SK-N-SH (cell line): Measurements from ENCODE around the gene SPSB3. TPM values are rescaled to one million over a fixed set of nuclear protein-coding genes. Genes with fewer than 3 reads are reported as not detected.
A peak's percentile ranks its signal among the peaks of the same experiment; 100 is the strongest.

Experiments used
- CTCF ChIA-PET: fragments of 300-600, 350-600 bp; formaldehyde crosslinking; extraction: SDS; loops from one replicate; lab custom pipeline; 2021; lab: Yijun Ruan, JAX
- POLR2A ChIA-PET: fragments of 350-600 bp; sonication (Branson Sonifier 250); formaldehyde crosslinking; extraction: SDS; loops from one replicate; lab custom pipeline; 2020; ENCODE audit warnings: antibody characterized with exemption, inconsistent platforms; lab: Yijun Ruan, JAX
- DNase-seq: peaks from one replicate; pipeline ENCODE4 v3.0.0; 2012
- H2AFZ ChIP-seq: fragments of 200-600 bp; sonication (generic); 2 replicates; pipeline ENCODE4 v1.8.1; 2016; ENCODE audit warnings: antibody characterized with exemption, mild to moderate bottlenecking, low read depth
- H3F3A ChIP-seq: fragments of 200-600 bp; sonication (generic); replicated peaks from 2 replicates; pipeline ENCODE3; 2016; ENCODE audit warnings: antibody characterized with exemption, mild to moderate bottlenecking; ENCODE audit not compliant: insufficient read depth
- H3K27ac ChIP-seq, 2 experiments: fragments of 200-500 bp in 1 of 2; fragments of 200-600 bp in 1 of 2; sonication (Bioruptor generic) in 1 of 2; sonication (generic), shearing (Covaris generic) in 1 of 2; 2 replicates each; pipeline versions ENCODE4 v1.5.1 to v1.6.1; 2014 to 2016; ENCODE audit warnings: low read depth in 2 of 2, inconsistent platforms in 1 of 2, low read length in 1 of 2, mild to moderate bottlenecking in 1 of 2, mixed read lengths in 1 of 2
- H3K27me3 ChIP-seq: fragments of 200-600 bp; sonication (generic), shearing (Covaris generic); 2 replicates; pipeline ENCODE4 v1.6.1; 2016; ENCODE audit warnings: mixed run types; ENCODE audit not compliant: insufficient read depth
- H3K36me3 ChIP-seq, 2 experiments: fragments of 200-500 bp in 1 of 2; fragments of 200-600 bp in 1 of 2; sonication (Bioruptor generic) in 1 of 2; sonication (generic) in 1 of 2; replicated peaks in 1 of 2; 2 replicates each; pipeline versions ENCODE3 to v1.5.1; 2014 to 2016; ENCODE audit warnings: low read length in 1 of 2, mild to moderate bottlenecking in 1 of 2; ENCODE audit not compliant: insufficient read depth in 2 of 2, control insufficient read depth in 1 of 2
- H3K4me1 ChIP-seq, 2 experiments: fragments of 200-500 bp in 1 of 2; fragments of 200-600 bp in 1 of 2; sonication (Bioruptor generic) in 1 of 2; sonication (generic), shearing (Covaris generic) in 1 of 2; 2 replicates each; pipeline versions ENCODE4 v1.5.1 to v1.6.1; 2014 to 2016; ENCODE audit warnings: low read depth in 1 of 2, low read length in 1 of 2, mixed run types in 1 of 2; ENCODE audit not compliant: insufficient read depth in 2 of 2, control insufficient read depth in 1 of 2
- H3K4me2 ChIP-seq: fragments of 200-600 bp; sonication (generic), shearing (Covaris generic); 2 replicates; pipeline ENCODE4 v1.6.1; 2017; ENCODE audit warnings: mixed run types
- H3K4me3 ChIP-seq, 2 experiments: fragments of 200-500 bp in 1 of 2; fragments of 200-600 bp in 1 of 2; sonication (Bioruptor generic) in 1 of 2; sonication (generic), shearing (Covaris generic) in 1 of 2; 2 replicates each; pipeline versions ENCODE4 v1.5.1 to v1.8.1; 2014 to 2016; ENCODE audit warnings: low read depth in 2 of 2, inconsistent platforms in 1 of 2, low read length in 1 of 2, mild to moderate bottlenecking in 1 of 2, mixed read lengths in 1 of 2, moderate library complexity in 1 of 2
- H3K79me2 ChIP-seq: fragments of 200-600 bp; sonication (generic); 2 replicates; pipeline ENCODE4 v1.8.1; 2017; ENCODE audit warnings: mild to moderate bottlenecking; ENCODE audit not compliant: insufficient read depth
- H3K9ac ChIP-seq: fragments of 200-600 bp; sonication (generic); 2 replicates; pipeline ENCODE4 v1.6.1; 2017; ENCODE audit warnings: mixed run types
- H3K9me2 ChIP-seq: fragments of 200-600 bp; sonication (generic); 2 replicates; pipeline ENCODE4 v1.6.1; 2017; ENCODE audit warnings: mixed run types
- H3K9me3 ChIP-seq: fragments of 200-600 bp; sonication (generic); 2 replicates; pipeline ENCODE4 v1.6.1; 2017; ENCODE audit warnings: mixed run types, mild to moderate bottlenecking, moderate library complexity
- H4K20me1 ChIP-seq: fragments of 200-600 bp; sonication (generic); 2 replicates; pipeline ENCODE4 v1.6.1; 2017; ENCODE audit warnings: mild to moderate bottlenecking, mixed run types; ENCODE audit not compliant: insufficient read depth
- CTCF ChIP-seq: fragments of 200-600 bp; sonication (generic); IDR thresholded peaks from 2 replicates; pipeline ENCODE4 v1.6.1; 2017; ENCODE audit warnings: antibody characterized with exemption, mild to moderate bottlenecking, moderate library complexity
- EP300 ChIP-seq, 2 experiments: IDR thresholded peaks; 2 replicates each; pipeline versions ENCODE4 v1.4.0 to v1.6.1; 2012; ENCODE audit warnings: borderline replicate concordance in 1 of 2, low read depth in 1 of 2, low read length in 1 of 2
- FOSL2 ChIP-seq: IDR thresholded peaks from 2 replicates; pipeline ENCODE4 v1.4.0; 2012; ENCODE audit warnings: low read depth, mild to moderate bottlenecking, moderate library complexity, borderline replicate concordance
- FOXJ3 ChIP-seq: sonication (generic); formaldehyde crosslinking; IDR thresholded peaks from 2 replicates; pipeline ENCODE4 v1.5.1; 2020; ENCODE audit warnings: mild to moderate bottlenecking, missing genetic modification reagents
- MEF2A ChIP-seq: IDR thresholded peaks from 2 replicates; pipeline ENCODE4 v1.4.0; 2012; ENCODE audit warnings: low read depth, borderline replicate concordance
- MXI1 ChIP-seq: IDR thresholded peaks from 2 replicates; pipeline ENCODE4 v1.6.1; 2012; ENCODE audit warnings: mild to moderate bottlenecking, low read depth, low read length, improper control_type of control experiment
- NRF1 ChIP-seq: IDR thresholded peaks from 2 replicates; pipeline ENCODE4 v1.6.1; 2012; ENCODE audit warnings: low read depth, mild to moderate bottlenecking, low read length
- POLR2AphosphoS5 ChIP-seq: IDR thresholded peaks from 2 replicates; pipeline ENCODE4 v1.6.1; 2012; ENCODE audit warnings: low read depth, low read length
- RAD21 ChIP-seq: IDR thresholded peaks from 2 replicates; pipeline ENCODE4 v1.6.1; 2012; ENCODE audit warnings: mild to moderate bottlenecking, low read length
- SIN3A ChIP-seq: IDR thresholded peaks from 2 replicates; pipeline ENCODE4 v1.6.1; 2012; ENCODE audit warnings: low read depth, mild to moderate bottlenecking, low read length, moderate library complexity, borderline replicate concordance
- SMC3 ChIP-seq: IDR thresholded peaks from 2 replicates; pipeline ENCODE4 v1.6.1; 2012; ENCODE audit warnings: low read depth, low read length, improper control_type of control experiment
- WGBS: methylation state at CpG from one replicate; pipeline ENCODE4 v1.1.6; 2017; ENCODE audit warnings: low lambda C conversion rate; 5-methylcytosine and 5-hydroxymethylcytosine counted together
- polyA plus RNA-seq, 3 experiments: library from polyadenylated mRNA; depleted of rRNA; stranded (reverse); fragments of >200 nt; gene quantifications; 2 replicates each; pipeline ENCODE4 v1.2.3, GENCODE V29; 2012
- TF ChIP-seq, protein P1 (sequence below): IDR thresholded peaks from 2 replicates; pipeline ENCODE4 v1.4.0; 2012; ENCODE audit warnings: low read depth

Gene SPSB3
- polyA plus RNA-seq, 1 of the 3 experiments (the other 2 are of a cell fraction) = 40.6 TPM

GRCh38 chr16:1812732-1813163, 30.4 kb upstream of the SPSB3 start:
- H3K79me2 ChIP-seq = peaks cover 4% of the 10 kb centered on the region; the same call in 1 of the 2 replicates
- H2AFZ ChIP-seq = no peak overlapping the region
- no peak overlapping the region for H3K4me2 ChIP-seq
- H3K9ac ChIP-seq = no peak overlapping the region
- H3K9me3 ChIP-seq = no peaks in the 10 kb centered on the region
- no peaks in the 10 kb centered on the region for H3K4me1 ChIP-seq
- H3K4me3 ChIP-seq = no peak overlapping the region
- peaks cover 7% of the 10 kb centered on the region for H3F3A ChIP-seq
- WGBS = 75% methylated on average over 15 of the region's 17 CpGs
- no peaks in the 10 kb centered on the region for H3K9me2 ChIP-seq
- H3K27me3 ChIP-seq = no peaks in the 10 kb centered on the region
- DNase-seq = peak; percentile 84
- peaks cover 0 to 20% of the 10 kb centered on the region in 2 experiments for H3K36me3 ChIP-seq
- TF ChIP-seq MXI1 (peak; percentile 47; the same call in 1 of the 2 replicates), RAD21 (peak; percentile 59), NRF1 (no peak), SMC3 (peak; percentile 37), CTCF (peak; percentile 48)
- TF ChIP-seq, all 33 proteins: peak for 4
- ChIA-PET CTCF (interaction anchor here (0.7 to 2.0 kb wide), 3 partner anchors 14 to 654 kb away, joined by 3 to 7 read pairs (median 3); partner anchors contain the start of genes FAHD1 and HAGH), POLR2A (interaction anchor here (1.3 kb wide), 1 partner anchor 14 kb away, joined by 3 read pairs; the partner anchor contains the start of genes FAHD1 and HAGH)
- Histone ChIP-seq H3K27ac (no peak overlapping the region), H4K20me1 (no peaks in the 10 kb centered on the region)

DNA sequence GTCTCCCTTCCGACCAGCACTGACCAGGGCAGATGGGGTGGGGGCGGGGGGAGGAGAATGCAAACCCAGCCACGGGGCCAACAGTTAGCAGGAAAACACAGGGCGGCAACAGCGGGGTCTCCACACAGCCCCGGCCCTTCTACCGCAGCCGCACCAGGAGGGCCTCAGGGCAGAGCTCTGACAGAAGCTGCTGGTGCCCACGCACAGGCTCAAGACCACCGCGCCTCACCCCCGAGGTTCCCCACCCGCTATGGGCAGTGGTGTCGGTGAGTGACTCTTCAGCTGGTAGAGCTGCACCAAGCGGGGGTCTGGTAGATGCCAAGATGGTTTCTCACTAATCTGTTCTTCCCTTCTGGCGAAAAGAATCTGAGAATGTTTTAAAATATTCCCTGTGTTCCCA, 28.2 kb upstream of the SPSB3 start:
- DNase-seq = no peak
- WGBS = 92% methylated on average over 6 of the region's 16 CpGs
- no peaks in the 10 kb centered on the region for H3K27me3 ChIP-seq
- no peak overlapping the region for H2AFZ ChIP-seq
- POLR2A ChIA-PET = no interaction called here
- no peak overlapping the region for H3K27ac ChIP-seq
- H3F3A ChIP-seq = peaks cover 7% of the 10 kb centered on the region
- H3K4me3 ChIP-seq = no peak overlapping the region
- CTCF ChIA-PET = interaction anchor here (1.0 to 1.6 kb wide), 2 partner anchors 119 to 133 kb away, joined by 3 to 4 read pairs; partner anchors contain the start of gene MSRB1
- H3K9me2 ChIP-seq = no peaks in the 10 kb centered on the region
- no peaks in the 10 kb centered on the region for H4K20me1 ChIP-seq
- peaks cover 6 to 11% of the 10 kb centered on the region in 2 experiments for H3K36me3 ChIP-seq
- no peaks in the 10 kb centered on the region for H3K4me1 ChIP-seq
- no peak overlapping the region for H3K4me2 ChIP-seq
- no peak overlapping the region for H3K9ac ChIP-seq
- peaks cover 4% of the 10 kb centered on the region; the same call in 1 of the 2 replicates for H3K79me2 ChIP-seq
- H3K9me3 ChIP-seq = no peaks in the 10 kb centered on the region
- TF ChIP-seq FOSL2 (no peak), EP300 (IDR thresholded peaks at IDR 0.05; ENCODE audit: borderline replicate concordance in 1 of 2, low read depth in 1 of 2, low read length in 1 of 2) (no peak), SIN3A (no peak), FOXJ3 (CRISPR knock-in tag) (no peak), MEF2A (no peak), POLR2AphosphoS5 (no peak), RAD21 (no peak)
- TF ChIP-seq, protein P1, sequence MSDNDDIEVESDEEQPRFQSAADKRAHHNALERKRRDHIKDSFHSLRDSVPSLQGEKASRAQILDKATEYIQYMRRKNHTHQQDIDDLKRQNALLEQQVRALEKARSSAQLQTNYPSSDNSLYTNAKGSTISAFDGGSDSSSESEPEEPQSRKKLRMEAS = no peak
